MCF 10A (cell line): ENCODE measurements around the gene TMCO1. TPM values are rescaled to one million over a fixed set of nuclear protein-coding genes. Genes with fewer than 3 reads are reported as not detected.

ENCODE experiments used
- BruUV-seq: library from RNA; stranded (reverse); fragments of 400-500 nt; replicated peaks from 2 replicates; lab custom pipeline; 2021; lab: Mats Ljungman, UMichigan
- CTCF ChIA-PET: fragments of 300-600 bp; sonication (Branson Sonifier 250); formaldehyde crosslinking; extraction: SDS; loops from one replicate; lab custom pipeline; 2021; ENCODE audit warnings: antibody characterized with exemption, inconsistent platforms; lab: Yijun Ruan, JAX
- POLR2A ChIA-PET: fragments of 300-600, 350-650 bp; sonication (Branson Sonifier 250); formaldehyde crosslinking; extraction: SDS; loops from one replicate; lab custom pipeline; 2020; ENCODE audit warnings: antibody characterized with exemption, inconsistent platforms; lab: Yijun Ruan, JAX
- DNase-seq: peaks from one replicate; pipeline ENCODE4 v3.0.0-alpha.2; 2018; ENCODE audit not compliant: unreplicated experiment
- H3K27ac Mint-ChIP-seq: one replicate; pipeline ENCODE4 v1.8.0; 2022; ENCODE audit warnings: mild to moderate bottlenecking, low read depth, mixed read lengths; ENCODE audit not compliant: unreplicated experiment
- H3K27me3 Mint-ChIP-seq: one replicate; pipeline ENCODE4 v1.8.0; 2022; ENCODE audit warnings: mixed read lengths; ENCODE audit not compliant: insufficient read depth, unreplicated experiment
- H3K36me3 Mint-ChIP-seq: one replicate; pipeline ENCODE4 v1.8.0; 2022; ENCODE audit warnings: mild to moderate bottlenecking, moderate library complexity, mixed read lengths; ENCODE audit not compliant: insufficient read depth, unreplicated experiment
- H3K4me1 Mint-ChIP-seq: one replicate; pipeline ENCODE4 v1.8.0; 2022; ENCODE audit warnings: mixed read lengths; ENCODE audit not compliant: insufficient read depth, unreplicated experiment
- H3K4me3 Mint-ChIP-seq: one replicate; pipeline ENCODE4 v1.8.0; 2022; ENCODE audit warnings: mild to moderate bottlenecking, moderate library complexity, mixed read lengths; ENCODE audit not compliant: unreplicated experiment
- H3K9me3 Mint-ChIP-seq: one replicate; pipeline ENCODE4 v1.8.0; 2022; ENCODE audit warnings: mixed read lengths; ENCODE audit not compliant: unreplicated experiment
- CTCF ChIP-seq: fragments of 200-600 bp; IDR thresholded peaks from one replicate; pipeline ENCODE4 v1.8.0; 2022; ENCODE audit warnings: antibody characterized with exemption, mild to moderate bottlenecking; ENCODE audit not compliant: unreplicated experiment
- intact Hi-C: fragments of 100-400 bp; cut with micrococcal nuclease; formaldehyde crosslinking; loops from 2 replicates; pipeline ENCODE4 v1.14.1; 2022
- total RNA-seq: library from RNA; stranded (reverse); gene quantifications from 2 replicates; pipeline ENCODE4 v1.2.3, GENCODE V29; 2022

The TMCO1 gene
- total RNA-seq, 1 experiment from 2014 or later: 158 TPM

GRCh38 chr1:165679282-165680036, 89.2 kb downstream of the TMCO1 start:
- H3K36me3 Mint-ChIP-seq: peaks cover 92% of the 10 kb centered on the region
- DNase-seq: peak; percentile 21
- intact Hi-C loops: loop anchor here (5.0 kb wide), 1 partner anchor 47 kb away; the partner anchor contains the start of gene MGST3
- H3K9me3 Mint-ChIP-seq: no peaks in the 10 kb centered on the region
- CTCF ChIA-PET: interaction anchor here (0.6 to 1.5 kb wide), 5 partner anchors 18 to 1456 kb away, joined by 3 to 4 read pairs (median 3); no protein-coding TSS in a partner anchor
- no TSS peak for BruUV-seq
- TF ChIP-seq CTCF: no peak
- no peak overlapping the region for H3K27ac Mint-ChIP-seq
- POLR2A ChIA-PET: interaction anchor here (0.9 to 1.5 kb wide), 2 partner anchors 48 to 90 kb away, joined by 3 to 5 read pairs; partner anchors contain the start of genes MGST3 and TMCO1
- no peak overlapping the region for H3K4me3 Mint-ChIP-seq
- peaks cover 13% of the 10 kb centered on the region for H3K4me1 Mint-ChIP-seq
- no peaks in the 10 kb centered on the region for H3K27me3 Mint-ChIP-seq

DNA sequence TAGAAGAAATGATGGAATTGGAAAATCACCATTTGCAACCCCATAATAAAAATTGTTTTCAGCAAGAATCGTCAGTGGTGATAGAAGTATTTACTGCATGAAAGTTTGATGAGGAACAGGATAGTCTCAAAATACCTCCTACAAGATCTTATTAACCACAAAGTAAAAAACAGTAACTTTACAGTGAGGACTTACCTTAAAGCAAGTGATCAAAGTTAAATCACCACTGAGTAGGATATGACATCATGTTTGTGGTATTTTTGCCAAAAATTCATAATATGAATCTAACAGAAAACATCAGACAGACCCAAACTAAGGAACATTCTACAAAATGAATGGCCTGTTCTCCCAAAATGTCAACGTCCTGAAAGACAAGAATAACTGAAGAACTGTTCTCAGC, 90.2 kb downstream of the TMCO1 start:
- peaks cover 98% of the 10 kb centered on the region for H3K36me3 Mint-ChIP-seq
- POLR2A ChIA-PET: interaction anchor here (0.9 to 1.5 kb wide), 2 partner anchors 47 to 91 kb away, joined by 3 to 5 read pairs; partner anchors contain the start of genes MGST3 and TMCO1

More for the DNA sequence above, 90.2 kb downstream of the TMCO1 start:
- Mint-ChIP-seq H3K27ac (no peak overlapping the region), H3K4me1 (peaks cover 6% of the 10 kb centered on the region), H3K27me3 (no peaks in the 10 kb centered on the region), H3K9me3 (no peaks in the 10 kb centered on the region), H3K4me3 (no peak overlapping the region)
- no peak for DNase-seq
- no peak for TF ChIP-seq CTCF
- no TSS peak for BruUV-seq
- CTCF ChIA-PET: interaction anchor here (1.1 to 1.5 kb wide), 3 partner anchors 19 to 77 kb away, joined by 3 to 4 read pairs (median 3); no protein-coding TSS in a partner anchor
- intact Hi-C loops: loop anchor here (5.0 kb wide), 1 partner anchor 46 kb away; the partner anchor contains the start of gene MGST3

Other genes with a start within 250 kb of the TMCO1 start
- not detected in 2 replicates for gene LRRC52, start 224.9 kb downstream of the TMCO1 start, total RNA-seq
- 75.5 and 97.1 TPM in 2 replicates for gene MGST3, start 137.6 kb downstream of the TMCO1 start, total RNA-seq
- gene ALDH9A1, start 70.3 kb downstream of the TMCO1 start, total RNA-seq: 56.3 and 67.1 TPM in 2 replicates
- gene UCK2, start 58.7 kb upstream of the TMCO1 start, total RNA-seq: 108 and 144 TPM in 2 replicates